ENCODE results near the gene PNMA8C.

GRCh38 chr19:46383171-46383815 lies 45.4 kb downstream of the PNMA8C start:
- TF ChIP-seq CTCF (IDR thresholded peaks at IDR 0.05) (no peak), POLR2A (IDR thresholded peaks at IDR 0.05) (no peak)

All from heart left ventricle (tissue), 13 donors.